Retina (tissue), 1 donor: ENCODE results near the gene ZNF343.
"Not testable (repeated sequence)": the region's sequence is repeated elsewhere in the genome, so short reads cannot be mapped to it uniquely, and the experiment has no call there.

Experiments
- DNase-seq: peaks from one replicate; pipeline ENCODE4 v3.0.0-alpha.2; 2016

ZNF343 gene

GRCh38 chr20:2520617-2521016, 11.9 kb upstream of the ZNF343 start:
- no peak for DNase-seq

- no peak for DNase-seq
These were observed 10.5 kb upstream of the ZNF343 start for GRCh38 chr20:2519115-2519809.

GRCh38 chr20:2518558-2518957, 9.8 kb upstream of the ZNF343 start:
- DNase-seq, result no peak

GRCh38 chr20:2518096-2518495, 9.4 kb upstream of the ZNF343 start:
- DNase-seq, result no peak

GRCh38 chr20:2516399-2516798, 7.7 kb upstream of the ZNF343 start:
- no peak for DNase-seq

- DNase-seq, result no peak
These were observed 6.5 kb upstream of the ZNF343 start for GRCh38 chr20:2515203-2515602.

GRCh38 chr20:2509794-2510193, 1.1 kb upstream of the ZNF343 start:
- no peak for DNase-seq

GRCh38 chr20:2509468-2509781, 710 bp upstream of the ZNF343 start:
- no peak for DNase-seq

- DNase-seq, result no peak
These were observed 662 bp downstream of the ZNF343 start for GRCh38 chr20:2507875-2508630.

- no peak for DNase-seq
These were observed 1.3 kb downstream of the ZNF343 start for GRCh38 chr20:2507464-2507863.

GRCh38 chr20:2506426-2506825, 2.3 kb downstream of the ZNF343 start:
- DNase-seq, result not testable (repeated sequence)

- DNase-seq, result not testable (repeated sequence)
These were observed 3.9 kb downstream of the ZNF343 start for GRCh38 chr20:2504803-2505202.

GRCh38 chr20:2502808-2503384, 5.8 kb downstream of the ZNF343 start:
- not testable (repeated sequence) for DNase-seq

- DNase-seq, result no peak
These were observed 23.1 kb downstream of the ZNF343 start for GRCh38 chr20:2485661-2486060.

- no peak for DNase-seq
These were observed 23.6 kb downstream of the ZNF343 start for GRCh38 chr20:2485080-2485479.

- DNase-seq, result no peak
These were observed 25.2 kb downstream of the ZNF343 start for GRCh38 chr20:2483504-2483903.

- DNase-seq, result no peak
These were observed 28.3 kb downstream of the ZNF343 start for GRCh38 chr20:2480381-2480780.

GRCh38 chr20:2476742-2477615, 31.7 kb downstream of the ZNF343 start:
- no peak for DNase-seq

GRCh38 chr20:2475850-2476741, 32.6 kb downstream of the ZNF343 start:
- DNase-seq, result no peak

GRCh38 chr20:2473516-2473915, 35.2 kb downstream of the ZNF343 start:
- no peak for DNase-seq

GRCh38 chr20:2470423-2471193, 38.1 kb downstream of the ZNF343 start, which contains the start of gene SNRPB:
Gene SNRPB, minus strand, starts transcription at chr20:2470789. Its CDS starts 99 bp downstream, at chr20:2470690.
- DNase-seq, result peak; percentile 98
